Natural killer cell (primary cell): ENCODE measurements around the gene MPZ. TPM values are rescaled to one million over a fixed set of nuclear protein-coding genes. Genes with fewer than 3 reads are reported as not detected.

Experiments used
- ATAC-seq, 3 donors: fragments of 150-1000 bp in 2 of 3; fragments of 200-7000 bp in 1 of 3; cut with Tn5 transposase; 1 replicate in 1 of 3; 2 replicates in 2 of 3; pipeline ENCODE4 v1.10.0; 2021; ENCODE audit warnings: mild to moderate bottlenecking in 2 of 3, moderate library complexity in 2 of 3
- DNase-seq, 2 donors: peaks; one replicate each; pipeline versions ENCODE4 v3.0.0 to v3.0.0-alpha.2; 2013 to 2021; ENCODE audit warnings: mixed read lengths in 1 of 2
- H3K27ac ChIP-seq: one replicate; pipeline ENCODE4 v1.5.1; 2013; ENCODE audit warnings: mild to moderate bottlenecking, low read length
- H3K27me3 ChIP-seq: one replicate; pipeline ENCODE4 v1.6.1; 2013; ENCODE audit warnings: low read length; ENCODE audit not compliant: control insufficient read depth, insufficient read depth
- H3K36me3 ChIP-seq: one replicate; pipeline ENCODE4 v1.6.1; 2013; ENCODE audit warnings: low read length; ENCODE audit not compliant: control insufficient read depth, insufficient read depth
- H3K4me1 ChIP-seq: one replicate; pipeline ENCODE4 v1.6.1; 2013; ENCODE audit warnings: low read length; ENCODE audit not compliant: control insufficient read depth, insufficient read depth
- H3K4me3 ChIP-seq: one replicate; pipeline ENCODE4 v1.5.1; 2013; ENCODE audit warnings: low read length
- H3K9me3 ChIP-seq: one replicate; pipeline ENCODE4 v1.6.1; 2013; ENCODE audit warnings: low read length; ENCODE audit not compliant: control insufficient read depth, insufficient read depth
- H3K27ac Mint-ChIP-seq, 2 donors: one replicate each; pipeline ENCODE4 v1.8.0; 2022; ENCODE audit warnings: mild to moderate bottlenecking in 2 of 2, mixed read lengths in 2 of 2, moderate library complexity in 1 of 2
- H3K27me3 Mint-ChIP-seq, 2 donors: one replicate each; pipeline ENCODE4 v1.8.0; 2022; ENCODE audit warnings: low read depth in 2 of 2, mixed read lengths in 2 of 2
- H3K36me3 Mint-ChIP-seq: one replicate; pipeline ENCODE4 v1.8.0; 2022; ENCODE audit warnings: mixed read lengths
- H3K4me1 Mint-ChIP-seq, 2 donors: one replicate each; pipeline ENCODE4 v1.8.0; 2022; ENCODE audit warnings: mixed read lengths in 2 of 2
- H3K4me3 Mint-ChIP-seq: one replicate; pipeline ENCODE4 v1.8.0; 2022; ENCODE audit warnings: mild to moderate bottlenecking, moderate library complexity, mixed read lengths
- H3K9me3 Mint-ChIP-seq, 2 donors: one replicate each; pipeline ENCODE4 v1.8.0; 2022; ENCODE audit warnings: mixed read lengths in 2 of 2
- WGBS: methylation state at CpG from one replicate; pipeline ENCODE4 v1.1.7; 2013; ENCODE audit warnings: missing lambda C conversion rate; ENCODE audit not compliant: insufficient coverage; 5-methylcytosine and 5-hydroxymethylcytosine counted together
- intact Hi-C: fragments of 100-400 bp; cut with micrococcal nuclease; formaldehyde crosslinking; loops from one replicate; pipeline ENCODE4 v1.14.2; 2022
- total RNA-seq, 4 donors: library from RNA; stranded (reverse); fragments of 120-200 nt in 1 of 4; gene quantifications; one replicate each; pipeline versions ENCODE4 v1.2.3 to v1.2.4, GENCODE V29; 2013 to 2022
- TF ChIP-seq, protein P1 (sequence below): fragments of 200-600 bp; IDR thresholded peaks from one replicate; pipeline ENCODE4 v1.8.0; 2022; ENCODE audit warnings: antibody characterized with exemption

The MPZ gene
- total RNA-seq, 3 donors from 2014 or later (not counting 1 experiment from before 2014, with no cell fraction given) = 4.6 to 9.0 (median 8.7) TPM

DNA sequence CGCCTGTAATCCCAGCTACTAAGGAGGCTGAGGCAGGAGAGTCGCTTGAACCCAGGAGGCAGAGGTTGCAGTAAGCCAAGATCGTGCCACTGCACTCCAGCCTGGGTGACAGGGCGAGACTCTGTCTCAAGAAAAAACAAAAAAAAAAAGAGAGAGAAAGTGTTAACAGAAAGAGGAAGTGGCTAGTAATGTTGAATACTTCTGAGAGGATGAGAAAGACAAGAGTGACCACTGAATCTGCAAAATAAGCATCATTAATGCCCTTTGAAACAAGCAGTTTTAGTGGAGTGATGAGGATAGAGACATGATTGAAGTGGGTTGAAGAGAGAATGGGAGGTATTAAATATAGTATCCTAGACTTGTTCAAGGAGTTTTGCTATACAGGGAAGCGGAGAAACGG lies 11.7 kb downstream of the MPZ start:
- intact Hi-C loops = no loop called here
- Mint-ChIP-seq H3K27ac (peak overlapping the region in 1 of 2 donors; percentile 25), H3K36me3 (no peaks in the 10 kb centered on the region), H3K9me3 (no peaks in the 10 kb centered on the region), H3K27me3 (no peaks in the 10 kb centered on the region), H3K4me3 (no peak overlapping the region), H3K4me1 (peaks cover 11 to 16% of the 10 kb centered on the region in 2 donors)
- TF ChIP-seq, protein P1, sequence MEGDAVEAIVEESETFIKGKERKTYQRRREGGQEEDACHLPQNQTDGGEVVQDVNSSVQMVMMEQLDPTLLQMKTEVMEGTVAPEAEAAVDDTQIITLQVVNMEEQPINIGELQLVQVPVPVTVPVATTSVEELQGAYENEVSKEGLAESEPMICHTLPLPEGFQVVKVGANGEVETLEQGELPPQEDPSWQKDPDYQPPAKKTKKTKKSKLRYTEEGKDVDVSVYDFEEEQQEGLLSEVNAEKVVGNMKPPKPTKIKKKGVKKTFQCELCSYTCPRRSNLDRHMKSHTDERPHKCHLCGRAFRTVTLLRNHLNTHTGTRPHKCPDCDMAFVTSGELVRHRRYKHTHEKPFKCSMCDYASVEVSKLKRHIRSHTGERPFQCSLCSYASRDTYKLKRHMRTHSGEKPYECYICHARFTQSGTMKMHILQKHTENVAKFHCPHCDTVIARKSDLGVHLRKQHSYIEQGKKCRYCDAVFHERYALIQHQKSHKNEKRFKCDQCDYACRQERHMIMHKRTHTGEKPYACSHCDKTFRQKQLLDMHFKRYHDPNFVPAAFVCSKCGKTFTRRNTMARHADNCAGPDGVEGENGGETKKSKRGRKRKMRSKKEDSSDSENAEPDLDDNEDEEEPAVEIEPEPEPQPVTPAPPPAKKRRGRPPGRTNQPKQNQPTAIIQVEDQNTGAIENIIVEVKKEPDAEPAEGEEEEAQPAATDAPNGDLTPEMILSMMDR = no peak
- DNase-seq (no peak), ATAC-seq (no peak)
- no peak overlapping the region for H3K27ac ChIP-seq
- no peaks in the 10 kb centered on the region for H3K27me3 ChIP-seq
- peaks cover 5% of the 10 kb centered on the region for H3K36me3 ChIP-seq
- peaks cover 4% of the 10 kb centered on the region for H3K4me1 ChIP-seq
- 68% methylated on average over 6 of the region's 6 CpGs for WGBS
- no peak overlapping the region for H3K4me3 ChIP-seq
- H3K9me3 ChIP-seq = no peaks in the 10 kb centered on the region

DNA sequence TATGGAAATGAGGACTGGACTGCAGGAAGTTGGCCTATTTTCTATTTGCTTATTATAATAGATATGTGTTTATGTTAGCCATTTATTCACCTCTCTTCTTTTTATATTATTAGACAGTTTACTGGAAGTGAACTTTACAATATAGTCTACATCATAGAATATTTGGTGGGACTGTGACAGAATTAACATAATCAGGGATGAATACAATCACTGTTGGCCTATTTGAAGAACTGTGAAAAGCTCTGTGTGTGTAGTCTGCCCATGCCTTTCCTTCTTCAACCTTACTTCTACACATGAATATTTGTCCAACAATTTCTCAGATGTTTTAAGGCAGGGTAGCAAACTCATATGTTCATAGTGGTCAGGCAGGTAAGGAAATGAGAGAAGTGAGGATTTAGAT lies 12.4 kb downstream of the MPZ start:
- no peak for DNase-seq
- H3K27me3 ChIP-seq = no peaks in the 10 kb centered on the region
- H3K27ac ChIP-seq = no peak overlapping the region
- H3K36me3 ChIP-seq = no peaks in the 10 kb centered on the region
- intact Hi-C loops = no loop called here
- Mint-ChIP-seq H3K9me3 (no peaks in the 10 kb centered on the region), H3K27me3 (no peaks in the 10 kb centered on the region), H3K36me3 (no peaks in the 10 kb centered on the region), H3K27ac (peak overlapping the region; percentile 24 to 25), H3K4me1 (peaks cover 11 to 16% of the 10 kb centered on the region in 2 donors), H3K4me3 (no peak overlapping the region)
- TF ChIP-seq, protein P1 = no peak
- H3K9me3 ChIP-seq = no peaks in the 10 kb centered on the region
- ATAC-seq = no peak
- no peak overlapping the region for H3K4me3 ChIP-seq
- peaks cover 4% of the 10 kb centered on the region for H3K4me1 ChIP-seq

DNA sequence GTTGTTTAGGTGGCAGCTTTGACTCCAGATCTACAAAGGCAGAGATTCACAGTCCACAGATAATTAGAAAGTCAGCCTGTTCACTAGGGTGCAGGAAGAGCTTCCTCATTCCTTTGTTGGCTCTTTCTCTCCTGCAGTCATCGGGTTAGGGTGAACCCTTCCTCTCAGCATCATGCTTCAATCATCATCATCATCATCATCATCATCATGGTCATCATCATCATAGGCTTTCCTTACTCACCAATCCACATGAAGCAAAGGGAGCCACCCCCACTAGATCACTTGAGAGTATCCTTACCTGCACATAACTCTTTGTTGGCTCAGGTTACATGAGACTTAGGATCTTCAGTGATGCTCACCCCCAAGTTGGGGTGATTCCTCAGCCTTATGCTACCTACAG lies 19.0 kb downstream of the MPZ start:
- no peak overlapping the region for H3K27ac Mint-ChIP-seq

More for the DNA sequence above, 19.0 kb downstream of the MPZ start:
- Mint-ChIP-seq H3K4me1 (peaks cover 6% of the 10 kb centered on the region in 2 donors), H3K36me3 (no peaks in the 10 kb centered on the region), H3K9me3 (no peaks in the 10 kb centered on the region), H3K4me3 (no peak overlapping the region), H3K27me3 (peaks cover 0 to 3% of the 10 kb centered on the region in 2 donors)
- intact Hi-C loops = loop anchor here (1.0 kb wide), 1 partner anchor 63 kb away; no protein-coding TSS in a partner anchor
- TF ChIP-seq, protein P1 = no peak
- H3K36me3 ChIP-seq = no peaks in the 10 kb centered on the region
- 96% methylated on average over 1 of the region's 1 CpG for WGBS
- DNase-seq (no peak), ATAC-seq (no peak)
- H3K4me3 ChIP-seq = no peak overlapping the region
- H3K9me3 ChIP-seq = no peaks in the 10 kb centered on the region
- no peaks in the 10 kb centered on the region for H3K27me3 ChIP-seq
- H3K4me1 ChIP-seq = no peaks in the 10 kb centered on the region
- H3K27ac ChIP-seq = no peak overlapping the region
